ENCODE data around the gene HSF4. TPM values are rescaled to one million over a fixed set of nuclear protein-coding genes. Genes with fewer than 3 reads are reported as not detected.

The HSF4 gene
- total RNA-seq, 1 donor from 2014 or later, result 11.1 TPM

GRCh38 chr16:67183284-67183626 lies 18.7 kb downstream of the HSF4 start:
- Mint-ChIP-seq H3K9me3 (no peaks in the 10 kb centered on the region), H3K4me3 (no peak overlapping the region), H3K27me3 (peaks cover 18% of the 10 kb centered on the region), H3K4me1 (ENCODE audit: unreplicated experiment) (peaks cover 7% of the 10 kb centered on the region), H3K27ac (no peak overlapping the region), H3K36me3 (no peaks in the 10 kb centered on the region)
- DNase-seq (ENCODE audit: extremely low spot score, unreplicated experiment), result no peak
- no peak for TF ChIP-seq CTCF (conservative IDR thresholded peaks at IDR 0.05)

GRCh38 chr16:67183627-67184452 lies 19.3 kb downstream of the HSF4 start, which contains the start of gene MATCAP1:
MATCAP1 (minus strand) TSS chr16:67183963; CDS start chr16:67180610, 3,353 bp downstream.
- TF ChIP-seq CTCF (conservative IDR thresholded peaks at IDR 0.05), result no peak
- peaks cover 14% of the 10 kb centered on the region for H3K27me3 Mint-ChIP-seq
- DNase-seq (ENCODE audit: extremely low spot score, unreplicated experiment), result peak; percentile 95
- H3K9me3 Mint-ChIP-seq, result no peaks in the 10 kb centered on the region
- H3K4me1 Mint-ChIP-seq (ENCODE audit: unreplicated experiment), result peaks cover 7% of the 10 kb centered on the region
- H3K4me3 Mint-ChIP-seq, result peak within 1 kb of the TSS; percentile 93
- no peaks in the 10 kb centered on the region for H3K36me3 Mint-ChIP-seq
- peak within 1 kb of the TSS; percentile 92 for H3K27ac Mint-ChIP-seq

GRCh38 chr16:67184453-67184994 lies 20.0 kb downstream of the HSF4 start:
- H3K27ac Mint-ChIP-seq, result peak overlapping the region; percentile 92
- H3K9me3 Mint-ChIP-seq, result no peaks in the 10 kb centered on the region
- peaks cover 12% of the 10 kb centered on the region for H3K27me3 Mint-ChIP-seq
- peaks cover 7% of the 10 kb centered on the region for H3K4me1 Mint-ChIP-seq (ENCODE audit: unreplicated experiment)
- H3K36me3 Mint-ChIP-seq, result no peaks in the 10 kb centered on the region
- peak overlapping the region; percentile 93 for H3K4me3 Mint-ChIP-seq
- DNase-seq (ENCODE audit: extremely low spot score, unreplicated experiment), result no peak
- TF ChIP-seq CTCF (conservative IDR thresholded peaks at IDR 0.05), result no peak

DNA sequence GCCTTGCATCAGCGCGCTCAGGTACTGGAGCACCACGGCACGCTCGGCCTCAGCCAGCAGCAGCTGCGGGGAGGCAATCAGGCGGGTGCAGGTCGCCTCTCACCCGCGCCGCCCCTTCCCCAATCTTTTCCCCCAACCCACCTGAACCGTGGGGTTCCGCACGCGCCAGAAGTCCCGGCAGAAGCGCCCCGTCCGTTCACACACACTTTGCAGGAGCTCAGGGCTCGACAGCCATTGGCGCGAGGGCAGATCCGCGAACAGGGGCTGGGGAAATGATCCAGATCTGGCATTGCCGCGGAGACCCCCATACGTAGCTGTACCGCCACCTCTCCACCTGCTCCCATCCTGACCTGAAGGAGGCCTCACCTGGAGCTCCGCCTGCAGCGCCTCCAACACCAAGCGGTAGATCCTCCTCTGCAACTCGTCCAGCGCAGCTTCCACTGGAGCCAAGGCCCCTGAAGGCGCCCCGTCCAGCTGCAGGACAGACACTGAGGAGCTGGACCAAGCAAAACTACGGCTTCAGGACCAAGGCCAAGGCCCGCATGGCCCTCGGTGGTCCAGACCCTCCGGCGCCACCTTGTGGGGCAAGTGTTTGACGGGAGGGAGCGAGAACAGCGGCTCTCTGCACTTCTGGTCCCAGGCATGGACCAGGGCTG lies 20.6 kb downstream of the HSF4 start:
- Mint-ChIP-seq H3K4me1 (ENCODE audit: unreplicated experiment) (peaks cover 7% of the 10 kb centered on the region), H3K36me3 (no peaks in the 10 kb centered on the region), H3K4me3 (peak overlapping the region; percentile 93), H3K27ac (peak overlapping the region; percentile 92), H3K9me3 (no peaks in the 10 kb centered on the region), H3K27me3 (peaks cover 12% of the 10 kb centered on the region)
- DNase-seq (ENCODE audit: extremely low spot score, unreplicated experiment), result peak; percentile 94
- TF ChIP-seq CTCF (conservative IDR thresholded peaks at IDR 0.05), result peak; percentile 89

- H3K4me1 Mint-ChIP-seq (ENCODE audit: unreplicated experiment), result peaks cover 7% of the 10 kb centered on the region
- H3K27ac Mint-ChIP-seq, result peak overlapping the region; percentile 92
Observed at GRCh38 chr16:67185651-67186134, 21.1 kb downstream of the HSF4 start.

More at GRCh38 chr16:67185651-67186134, 21.1 kb downstream of the HSF4 start:
- peak; percentile 39 for TF ChIP-seq CTCF (conservative IDR thresholded peaks at IDR 0.05)
- H3K9me3 Mint-ChIP-seq, result no peaks in the 10 kb centered on the region
- H3K4me3 Mint-ChIP-seq, result peak overlapping the region; percentile 93
- DNase-seq (ENCODE audit: extremely low spot score, unreplicated experiment), result no peak
- H3K27me3 Mint-ChIP-seq, result peaks cover 12% of the 10 kb centered on the region
- H3K36me3 Mint-ChIP-seq, result no peaks in the 10 kb centered on the region

All from type B pancreatic cell (in vitro differentiated cells).